ENCODE data around the gene APOA5.

DNA sequence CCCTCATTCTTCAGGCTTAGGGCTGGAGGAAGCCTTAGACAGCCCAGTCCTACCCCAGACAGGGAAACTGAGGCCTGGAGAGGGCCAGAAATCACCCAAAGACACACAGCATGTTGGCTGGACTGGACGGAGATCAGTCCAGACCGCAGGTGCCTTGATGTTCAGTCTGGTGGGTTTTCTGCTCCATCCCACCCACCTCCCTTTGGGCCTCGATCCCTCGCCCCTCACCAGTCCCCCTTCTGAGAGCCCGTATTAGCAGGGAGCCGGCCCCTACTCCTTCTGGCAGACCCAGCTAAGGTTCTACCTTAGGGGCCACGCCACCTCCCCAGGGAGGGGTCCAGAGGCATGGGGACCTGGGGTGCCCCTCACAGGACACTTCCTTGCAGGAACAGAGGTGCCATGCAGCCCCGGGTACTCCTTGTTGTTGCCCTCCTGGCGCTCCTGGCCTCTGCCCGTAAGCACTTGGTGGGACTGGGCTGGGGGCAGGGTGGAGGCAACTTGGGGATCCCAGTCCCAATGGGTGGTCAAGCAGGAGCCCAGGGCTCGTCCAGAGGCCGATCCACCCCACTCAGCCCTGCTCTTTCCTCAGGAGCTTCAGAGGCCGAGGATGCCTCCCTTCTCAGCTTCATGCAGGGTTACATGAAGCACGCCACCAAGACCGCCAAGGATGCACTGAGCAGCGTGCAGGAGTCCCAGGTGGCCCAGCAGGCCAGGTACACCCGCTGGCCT, 38.7 kb upstream of the APOA5 start:
- TF ChIP-seq, protein P1, sequence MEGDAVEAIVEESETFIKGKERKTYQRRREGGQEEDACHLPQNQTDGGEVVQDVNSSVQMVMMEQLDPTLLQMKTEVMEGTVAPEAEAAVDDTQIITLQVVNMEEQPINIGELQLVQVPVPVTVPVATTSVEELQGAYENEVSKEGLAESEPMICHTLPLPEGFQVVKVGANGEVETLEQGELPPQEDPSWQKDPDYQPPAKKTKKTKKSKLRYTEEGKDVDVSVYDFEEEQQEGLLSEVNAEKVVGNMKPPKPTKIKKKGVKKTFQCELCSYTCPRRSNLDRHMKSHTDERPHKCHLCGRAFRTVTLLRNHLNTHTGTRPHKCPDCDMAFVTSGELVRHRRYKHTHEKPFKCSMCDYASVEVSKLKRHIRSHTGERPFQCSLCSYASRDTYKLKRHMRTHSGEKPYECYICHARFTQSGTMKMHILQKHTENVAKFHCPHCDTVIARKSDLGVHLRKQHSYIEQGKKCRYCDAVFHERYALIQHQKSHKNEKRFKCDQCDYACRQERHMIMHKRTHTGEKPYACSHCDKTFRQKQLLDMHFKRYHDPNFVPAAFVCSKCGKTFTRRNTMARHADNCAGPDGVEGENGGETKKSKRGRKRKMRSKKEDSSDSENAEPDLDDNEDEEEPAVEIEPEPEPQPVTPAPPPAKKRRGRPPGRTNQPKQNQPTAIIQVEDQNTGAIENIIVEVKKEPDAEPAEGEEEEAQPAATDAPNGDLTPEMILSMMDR (conservative IDR thresholded peaks at IDR 0.05; ENCODE audit: low read length), result no peak
- no peak for TF ChIP-seq EZH2phosphoT487 (IDR thresholded peaks at IDR 0.05; ENCODE audit: borderline replicate concordance, low read depth, low read length)
